Body of pancreas (tissue), 4 donors: ENCODE results near the gene SUCO. TPM values are rescaled to one million over a fixed set of nuclear protein-coding genes. Genes with fewer than 3 reads are reported as not detected.
A peak's percentile ranks its signal among the peaks of the same experiment; 100 is the strongest.

Experiments used
- ATAC-seq: fragments of 150-250 bp; one replicate; pipeline ENCODE4 v1.9.1; 2016
- DNase-seq, 4 donors: peaks; one replicate each; pipeline ENCODE4 v3.0.0-alpha.2; 2019
- H3K27ac ChIP-seq, 4 donors: fragments of 200-600 bp; sonication (generic); 1 replicate in 3 of 4; 2 replicates in 1 of 4; pipeline versions ENCODE4 v1.5.1 to v1.6.1; 2016 to 2019; ENCODE audit warnings: mild to moderate bottlenecking in 1 of 4, mixed read lengths in 1 of 4, moderate library complexity in 1 of 4
- H3K27me3 ChIP-seq, 2 donors: fragments of 200-600 bp; sonication (generic); one replicate each; pipeline ENCODE4 v1.6.0; 2016; ENCODE audit warnings: mild to moderate bottlenecking in 1 of 2
- H3K36me3 ChIP-seq, 2 donors: fragments of 200-600 bp; sonication (generic); replicated peaks in 1 of 2; 2 replicates each; pipeline ENCODE4 v1.5.1; 2016; ENCODE audit warnings: low read depth in 2 of 2; ENCODE audit not compliant: insufficient read depth in 1 of 2
- H3K4me1 ChIP-seq: fragments of 200-600 bp; sonication (generic); one replicate; pipeline ENCODE4 v1.6.0; 2016
- H3K4me3 ChIP-seq, 2 donors: fragments of 200-600 bp; sonication (generic); 1 replicate in 1 of 2; 2 replicates in 1 of 2; pipeline ENCODE4 v1.5.1; 2016 to 2019
- H3K9me3 ChIP-seq, 3 donors: fragments of 200-600 bp; sonication (generic); 1 replicate in 2 of 3; 2 replicates in 1 of 3; pipeline ENCODE4 v1.5.1; 2016
- POLR2A ChIP-seq, 3 donors: fragments of 450-650 bp; IDR thresholded peaks; one replicate each; pipeline ENCODE4 v1.6.1; 2016; ENCODE audit warnings: antibody characterized with exemption in 3 of 3, mild to moderate bottlenecking in 2 of 3
- WGBS, 2 donors: methylation state at CpG; one replicate each; pipeline ENCODE4 v1.1.5; 2017; 5-methylcytosine and 5-hydroxymethylcytosine counted together
- intact Hi-C: fragments of 100-400 bp; cut with DNase I; formaldehyde crosslinking; loops from one replicate; pipeline ENCODE4 v1.15.1; 2023
- total RNA-seq, 2 donors: library from RNA; depleted of rRNA; stranded (reverse); fragments of >200 nt; gene quantifications; one replicate each; pipeline ENCODE4 v1.1.0, GENCODE V29; 2016
- TF ChIP-seq, protein P1 (sequence below), 7 experiments: fragments of 450-650 bp in 4 of 7; fragments of 200-600 bp in 3 of 7; sonication (generic) in 3 of 7; IDR thresholded peaks; one replicate each; pipeline ENCODE4 v1.5.1; 2016 to 2019; ENCODE audit warnings: antibody characterized with exemption in 7 of 7

The SUCO gene
- total RNA-seq, 2 donors from 2014 or later = 61.0 to 68.6 TPM

DNA sequence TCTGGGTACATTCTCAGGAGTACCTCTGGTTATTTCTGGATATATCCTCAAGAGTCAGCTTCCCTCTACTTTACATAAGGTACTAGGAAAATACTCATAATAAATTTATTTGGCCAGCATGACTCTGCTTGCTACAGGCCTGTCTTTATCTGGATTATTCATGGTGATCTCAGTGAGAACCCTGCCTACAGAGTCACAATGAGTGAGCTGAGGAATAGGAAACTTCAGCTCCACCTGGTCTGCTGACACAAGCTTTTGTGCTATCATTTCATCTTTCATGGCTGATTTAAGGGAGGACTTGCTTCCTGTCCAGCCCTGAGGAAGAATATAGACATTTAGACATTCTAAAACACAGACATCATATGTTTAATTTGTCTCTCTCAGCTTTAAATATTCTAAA is 19.5 kb upstream of the SUCO start:
- ATAC-seq (peak; percentile 24), DNase-seq (no peak)
- no peaks in the 10 kb centered on the region for H3K27me3 ChIP-seq
- H3K4me3 ChIP-seq = no peak overlapping the region
- no peaks in the 10 kb centered on the region for H3K36me3 ChIP-seq
- intact Hi-C loops = no loop called here
- TF ChIP-seq, protein P1, sequence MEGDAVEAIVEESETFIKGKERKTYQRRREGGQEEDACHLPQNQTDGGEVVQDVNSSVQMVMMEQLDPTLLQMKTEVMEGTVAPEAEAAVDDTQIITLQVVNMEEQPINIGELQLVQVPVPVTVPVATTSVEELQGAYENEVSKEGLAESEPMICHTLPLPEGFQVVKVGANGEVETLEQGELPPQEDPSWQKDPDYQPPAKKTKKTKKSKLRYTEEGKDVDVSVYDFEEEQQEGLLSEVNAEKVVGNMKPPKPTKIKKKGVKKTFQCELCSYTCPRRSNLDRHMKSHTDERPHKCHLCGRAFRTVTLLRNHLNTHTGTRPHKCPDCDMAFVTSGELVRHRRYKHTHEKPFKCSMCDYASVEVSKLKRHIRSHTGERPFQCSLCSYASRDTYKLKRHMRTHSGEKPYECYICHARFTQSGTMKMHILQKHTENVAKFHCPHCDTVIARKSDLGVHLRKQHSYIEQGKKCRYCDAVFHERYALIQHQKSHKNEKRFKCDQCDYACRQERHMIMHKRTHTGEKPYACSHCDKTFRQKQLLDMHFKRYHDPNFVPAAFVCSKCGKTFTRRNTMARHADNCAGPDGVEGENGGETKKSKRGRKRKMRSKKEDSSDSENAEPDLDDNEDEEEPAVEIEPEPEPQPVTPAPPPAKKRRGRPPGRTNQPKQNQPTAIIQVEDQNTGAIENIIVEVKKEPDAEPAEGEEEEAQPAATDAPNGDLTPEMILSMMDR (IDR thresholded peaks at IDR 0.05) = no peak
- TF ChIP-seq POLR2A (IDR thresholded peaks at IDR 0.05) = no peak
- no peaks in the 10 kb centered on the region for H3K9me3 ChIP-seq
- H3K4me1 ChIP-seq = no peaks in the 10 kb centered on the region
- peak overlapping the region in 1 of 4 donors; percentile 3 for H3K27ac ChIP-seq

DNA sequence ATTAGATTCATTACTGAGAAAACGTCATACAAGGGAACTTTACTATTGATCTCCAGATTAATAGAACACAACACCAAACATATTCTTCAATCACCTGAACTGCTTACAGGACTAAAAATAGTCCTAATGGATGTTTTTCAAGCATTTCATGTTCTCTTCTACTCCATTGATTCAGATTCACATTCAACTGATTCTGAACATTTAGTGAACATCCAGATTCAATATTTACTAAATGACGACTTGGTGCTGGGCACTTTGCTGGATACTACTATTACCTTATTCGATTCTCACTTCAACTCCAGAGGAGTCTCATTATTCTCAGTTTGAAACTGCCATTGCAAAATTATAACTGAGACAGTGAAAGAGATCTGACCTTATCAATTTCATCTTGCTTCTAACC is 18.8 kb upstream of the SUCO start:
- H3K9me3 ChIP-seq = no peaks in the 10 kb centered on the region
- no peaks in the 10 kb centered on the region for H3K36me3 ChIP-seq
- no peaks in the 10 kb centered on the region for H3K4me1 ChIP-seq
- H3K27ac ChIP-seq = peak overlapping the region in 1 of 4 donors; percentile 3
- intact Hi-C loops = no loop called here
- TF ChIP-seq POLR2A (IDR thresholded peaks at IDR 0.05) = no peak
- TF ChIP-seq, protein P1 (IDR thresholded peaks at IDR 0.05) = no peak
- peak; percentile 21 for ATAC-seq
- no peak overlapping the region for H3K4me3 ChIP-seq
- 55 to 60% methylated on average over 3 of the region's 3 CpGs for WGBS, 2 donors
- H3K27me3 ChIP-seq = no peaks in the 10 kb centered on the region
- DNase-seq = no peak

DNA sequence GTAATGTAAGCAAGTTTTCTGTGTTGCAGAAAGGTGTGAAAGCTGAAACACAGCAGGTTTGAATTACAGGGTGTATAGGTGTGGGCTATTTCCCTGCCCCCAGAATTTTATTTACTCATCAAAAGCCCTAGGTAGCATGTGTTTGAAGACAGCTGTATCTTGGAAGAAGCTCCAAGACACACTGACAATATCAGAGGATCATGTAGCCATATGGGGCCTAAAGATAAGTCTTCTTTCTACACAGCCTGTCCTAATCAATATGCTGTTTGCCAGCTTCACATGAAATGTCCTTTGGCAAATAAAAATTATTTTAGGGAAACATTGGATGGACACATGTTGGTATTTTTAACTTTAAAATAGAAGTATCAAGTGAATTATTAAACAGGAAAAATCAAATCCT is 17.5 kb upstream of the SUCO start:
- no peaks in the 10 kb centered on the region for H3K9me3 ChIP-seq
- no peak overlapping the region for H3K4me3 ChIP-seq
- DNase-seq (no peak), ATAC-seq (no peak)
- H3K27me3 ChIP-seq = no peaks in the 10 kb centered on the region
- H3K4me1 ChIP-seq = no peaks in the 10 kb centered on the region
- intact Hi-C loops = no loop called here
- no peak overlapping the region for H3K27ac ChIP-seq
- no peaks in the 10 kb centered on the region for H3K36me3 ChIP-seq
- TF ChIP-seq POLR2A (IDR thresholded peaks at IDR 0.05) = no peak

DNA sequence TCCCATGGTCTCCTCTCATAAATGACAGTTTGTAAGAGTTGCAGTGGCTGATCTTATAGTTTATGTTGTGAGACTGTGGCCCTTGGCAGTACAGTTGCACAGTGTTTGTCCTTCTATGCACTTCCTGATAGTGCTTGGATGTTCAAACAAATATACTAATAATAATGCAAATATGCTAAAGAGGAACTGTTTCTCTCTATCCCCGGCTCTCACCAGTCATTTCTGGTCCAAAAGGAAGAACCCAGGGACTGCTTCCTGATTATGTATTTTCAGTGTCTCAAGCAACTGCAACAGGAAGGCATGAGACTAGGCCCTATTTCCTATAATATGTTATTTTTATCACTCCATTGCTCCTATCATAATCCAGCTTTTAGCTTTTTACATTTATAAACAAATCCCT is 17.0 kb upstream of the SUCO start:
- H3K4me3 ChIP-seq = no peak overlapping the region
- TF ChIP-seq POLR2A (IDR thresholded peaks at IDR 0.05) = no peak
- TF ChIP-seq, protein P1 (IDR thresholded peaks at IDR 0.05) = no peak
- intact Hi-C loops = no loop called here
- ATAC-seq (no peak), DNase-seq (peak in 1 of 4 donors; percentile 20)
- H3K27me3 ChIP-seq = no peaks in the 10 kb centered on the region
- H3K27ac ChIP-seq = no peak overlapping the region
- no peaks in the 10 kb centered on the region for H3K4me1 ChIP-seq
- WGBS, 2 donors = 30 to 58% methylated on average over 1 of the region's 1 CpG
- no peaks in the 10 kb centered on the region for H3K9me3 ChIP-seq
- no peaks in the 10 kb centered on the region for H3K36me3 ChIP-seq

DNA sequence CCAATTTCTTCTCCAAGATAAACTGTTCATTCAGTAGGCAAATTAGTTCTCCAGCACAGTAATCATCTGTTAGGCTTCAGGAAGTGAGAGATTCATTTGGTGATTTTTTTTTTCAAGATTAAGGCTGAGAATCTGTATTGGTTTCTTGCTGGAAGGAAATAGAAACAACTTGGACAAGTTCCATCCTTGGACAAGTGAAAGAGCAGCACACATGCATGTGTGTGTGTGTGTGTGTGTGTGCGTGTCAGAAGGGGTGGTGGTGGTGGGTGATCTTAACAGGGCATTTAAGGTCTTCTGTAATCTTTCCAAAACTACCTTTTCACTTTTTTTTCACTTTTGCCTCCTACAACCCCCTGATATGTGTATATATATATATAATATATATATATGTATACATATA is 15.9 kb upstream of the SUCO start:
- WGBS, 2 donors = 71 to 84% methylated on average over 1 of the region's 1 CpG
- intact Hi-C loops = no loop called here
- H3K27me3 ChIP-seq = no peaks in the 10 kb centered on the region
- no peaks in the 10 kb centered on the region for H3K4me1 ChIP-seq
- H3K9me3 ChIP-seq = no peaks in the 10 kb centered on the region
- H3K27ac ChIP-seq = no peak overlapping the region
- no peaks in the 10 kb centered on the region for H3K36me3 ChIP-seq
- H3K4me3 ChIP-seq = no peak overlapping the region
- ATAC-seq (no peak), DNase-seq (no peak)
- TF ChIP-seq POLR2A (IDR thresholded peaks at IDR 0.05) = no peak
- TF ChIP-seq, protein P1 (IDR thresholded peaks at IDR 0.05) = no peak
